GM19099 (cell line): Measurements from ENCODE around the gene KDM4E.
A peak's percentile ranks its signal among the peaks of the same experiment; 100 is the strongest.
"Not testable (repeated sequence)": the region's sequence is repeated elsewhere in the genome, so short reads cannot be mapped to it uniquely, and the experiment has no call there.

Experiments
- POLR2A ChIP-seq: IDR thresholded peaks from 3 replicates; pipeline ENCODE4 v1.6.1; 2011; ENCODE audit warnings: low read depth; ENCODE audit not compliant: insufficient read length; ENCODE audit errors: extremely low read depth

Gene KDM4E

DNA sequence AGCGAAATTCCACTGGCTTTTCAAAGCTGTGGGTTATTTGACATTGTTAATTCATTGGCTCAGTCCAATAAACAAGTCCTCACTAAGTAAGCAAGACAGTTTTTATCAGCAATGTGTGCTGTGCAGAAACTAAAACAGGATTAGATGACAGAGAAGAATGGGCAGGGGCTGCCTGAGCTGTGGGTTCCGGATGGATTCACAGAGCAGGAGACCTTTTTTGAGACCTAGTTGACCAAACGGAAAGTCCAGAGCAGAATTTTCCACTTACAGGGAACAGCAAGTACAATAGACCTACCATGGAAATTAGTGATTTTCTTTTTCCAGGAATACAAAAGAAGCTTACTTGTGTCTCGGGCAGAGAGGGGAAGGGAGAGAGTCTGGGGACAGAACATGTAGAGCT is 19.0 kb downstream of the KDM4E start:
- no peak for TF ChIP-seq POLR2A

DNA sequence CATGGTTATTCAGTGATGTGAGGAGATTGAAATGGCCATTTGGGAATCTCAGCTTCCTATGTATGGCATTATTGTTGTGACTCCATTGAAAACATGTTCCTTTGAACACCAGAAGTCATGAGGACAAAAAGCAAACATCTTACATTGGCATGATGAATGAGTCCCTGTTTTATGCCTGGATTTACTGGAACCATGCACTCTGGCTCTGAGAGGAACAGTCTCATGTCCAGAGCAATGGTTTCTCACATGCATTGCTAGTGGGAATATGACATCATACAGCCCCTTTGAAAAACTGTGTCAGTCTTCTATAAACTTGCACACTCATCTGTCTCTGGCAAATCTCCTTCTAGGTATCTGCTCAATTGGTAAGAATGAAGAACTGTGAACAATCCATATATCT is 20.8 kb downstream of the KDM4E start:
- no peak for TF ChIP-seq POLR2A

DNA sequence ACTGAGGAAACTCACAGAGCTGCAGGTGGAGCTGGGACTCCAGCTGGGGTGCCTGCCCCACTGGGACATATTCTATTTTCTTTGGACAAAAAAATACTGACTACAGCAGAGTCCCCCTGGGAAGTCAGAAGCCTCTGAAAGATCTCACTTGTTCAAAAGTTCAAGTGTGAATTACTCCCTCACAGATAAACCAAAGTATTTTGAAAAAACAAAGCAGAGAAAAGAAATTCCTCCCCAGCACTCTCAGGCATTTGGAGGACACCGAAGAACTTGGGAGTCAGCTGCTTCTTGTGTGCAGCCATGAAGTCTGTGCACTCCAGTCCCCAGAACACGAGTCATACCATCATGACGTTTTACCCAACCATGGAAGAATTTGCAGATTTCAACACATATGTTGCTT is 24.1 kb downstream of the KDM4E start, which contains the start of gene KDM4F:
Gene KDM4F (plus strand): TSS at position 301 of the 400 bp plus-strand sequence.
- TF ChIP-seq POLR2A: not testable (repeated sequence)

DNA sequence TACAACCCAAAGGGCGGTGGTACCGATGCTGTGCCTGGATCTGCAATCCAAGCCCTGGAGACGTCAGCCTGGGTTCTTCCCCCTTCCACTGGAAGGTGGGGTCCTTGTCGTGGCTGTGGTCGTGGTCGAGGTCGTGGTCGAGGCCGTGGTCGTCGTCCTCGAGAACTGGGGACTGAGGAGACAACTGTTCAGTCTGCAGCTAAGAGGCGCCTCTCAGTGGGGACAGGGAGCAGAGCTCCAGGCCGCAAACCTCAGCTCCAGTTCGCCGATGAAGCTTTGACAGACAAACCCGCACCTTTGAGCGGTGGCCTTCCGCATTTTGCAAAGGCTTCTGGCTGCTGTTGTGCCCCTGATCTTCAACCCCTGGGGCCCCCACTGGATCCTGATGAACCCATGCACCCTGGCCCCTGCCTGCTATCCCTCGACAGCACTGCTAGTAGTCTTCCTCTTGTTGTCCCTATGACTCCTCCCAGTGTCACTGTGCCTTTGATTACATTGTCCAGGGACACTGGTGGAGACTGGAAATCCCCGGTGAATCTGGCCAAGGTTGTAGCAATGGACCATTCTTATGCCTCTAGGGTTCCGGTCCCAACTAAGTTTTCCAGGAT is 25.6 kb downstream of the KDM4E start:
- TF ChIP-seq POLR2A: no peak

DNA sequence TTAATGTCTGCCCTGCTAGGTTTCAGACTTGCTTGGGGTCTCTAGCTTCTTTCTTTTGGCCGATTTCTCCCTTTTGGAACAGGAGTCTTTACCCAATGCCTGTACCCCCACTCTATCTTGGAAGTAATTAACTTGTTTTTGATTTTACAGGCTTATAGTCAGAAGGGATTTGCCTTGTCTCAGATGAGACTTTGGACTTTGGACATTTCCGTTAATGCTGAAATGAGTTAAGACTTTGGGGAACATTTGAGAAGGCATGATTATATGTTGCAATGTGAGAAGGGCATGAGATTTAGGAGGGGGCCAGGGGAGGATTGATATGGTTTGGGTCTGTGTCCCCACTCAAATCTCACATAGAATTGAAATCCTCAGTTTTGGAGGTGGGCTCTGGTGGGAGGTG is 29.3 kb downstream of the KDM4E start:
- TF ChIP-seq POLR2A: no peak

DNA sequence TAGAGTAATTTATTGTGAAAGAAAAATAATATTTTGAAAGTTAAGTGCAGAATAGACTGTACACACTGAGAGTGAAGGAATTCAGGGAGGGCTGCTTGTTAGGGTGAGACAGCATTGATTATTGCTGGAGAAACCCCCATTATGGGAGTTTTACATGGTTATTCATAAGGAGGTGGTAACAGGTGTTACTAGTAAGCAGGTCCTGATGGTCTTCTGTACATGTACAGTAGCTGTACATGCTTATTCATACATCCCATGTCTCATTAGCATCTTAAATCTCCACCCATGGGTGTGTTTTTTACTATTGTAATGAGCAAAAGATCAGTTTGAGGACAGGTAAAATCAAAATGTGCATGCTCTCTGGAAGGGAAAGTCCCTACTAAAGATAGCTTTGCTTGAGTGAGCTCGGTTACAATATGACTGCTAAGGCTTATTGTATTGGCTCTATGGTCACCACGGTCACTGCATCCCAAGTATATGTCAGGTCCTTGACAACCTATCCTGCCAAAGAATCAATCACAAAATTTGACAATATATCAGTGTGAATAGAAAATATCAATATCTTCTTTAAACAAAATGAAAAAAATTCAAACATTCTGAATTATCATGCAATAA is 30.3 kb downstream of the KDM4E start:
- TF ChIP-seq POLR2A: no peak

DNA sequence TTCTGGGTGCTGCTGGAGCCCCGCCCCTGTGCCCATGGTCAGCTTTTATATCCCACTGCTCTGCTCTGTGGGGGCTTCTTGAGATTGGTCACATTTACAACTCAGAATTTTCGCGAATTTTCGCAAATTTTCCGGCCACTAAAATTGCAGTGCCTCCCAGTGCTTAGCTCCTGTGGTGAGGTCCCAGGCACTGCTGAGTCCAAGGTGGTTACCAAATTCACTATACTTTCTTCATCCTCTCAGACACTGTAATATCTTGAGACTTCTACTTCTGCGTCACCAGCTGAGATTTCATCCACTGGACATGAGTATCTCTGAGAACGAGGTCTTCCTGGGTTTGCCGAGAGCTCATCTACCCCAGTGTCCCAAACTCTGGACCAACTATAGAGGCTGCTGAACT is 32.9 kb downstream of the KDM4E start:
- TF ChIP-seq POLR2A: no peak

DNA sequence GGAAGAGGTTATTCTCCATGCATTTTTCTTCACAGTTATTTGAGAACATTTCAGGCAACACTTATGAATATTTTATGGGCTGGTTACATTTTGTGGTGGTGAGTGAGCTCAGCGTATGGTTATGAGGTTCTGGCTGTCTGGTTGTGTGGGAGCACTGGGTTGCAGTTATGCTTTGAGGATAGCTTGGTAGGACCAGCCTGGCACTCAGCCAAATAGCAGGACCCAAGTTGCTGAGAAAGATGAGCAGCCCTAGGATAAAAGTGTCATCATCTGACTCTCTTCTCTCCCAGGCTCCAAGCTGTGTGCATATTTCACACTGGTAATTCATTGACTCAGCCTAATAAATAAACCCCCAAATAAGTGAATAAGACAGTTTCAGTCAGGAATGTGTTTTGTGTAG is 33.6 kb downstream of the KDM4E start:
- no peak for TF ChIP-seq POLR2A

DNA sequence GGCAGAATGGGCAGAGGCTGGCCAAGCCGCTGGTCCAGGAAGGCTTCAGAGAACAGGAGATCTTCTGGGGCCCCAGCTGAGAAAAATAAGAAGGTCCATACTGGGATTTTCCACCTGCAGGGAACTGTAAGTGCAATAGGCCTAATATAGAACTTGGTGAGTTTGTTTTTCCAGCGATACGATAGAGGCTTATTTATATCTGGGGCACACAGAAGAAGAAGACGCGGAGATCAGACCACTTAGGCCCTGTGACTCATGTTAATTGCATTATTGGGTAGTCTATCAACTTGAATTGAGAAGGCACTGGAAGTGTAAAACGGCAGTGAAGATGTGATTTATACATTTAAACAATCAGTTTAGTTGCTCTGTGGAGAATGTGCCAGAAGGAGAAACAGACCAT is 34.0 kb downstream of the KDM4E start:
- TF ChIP-seq POLR2A: no peak

DNA sequence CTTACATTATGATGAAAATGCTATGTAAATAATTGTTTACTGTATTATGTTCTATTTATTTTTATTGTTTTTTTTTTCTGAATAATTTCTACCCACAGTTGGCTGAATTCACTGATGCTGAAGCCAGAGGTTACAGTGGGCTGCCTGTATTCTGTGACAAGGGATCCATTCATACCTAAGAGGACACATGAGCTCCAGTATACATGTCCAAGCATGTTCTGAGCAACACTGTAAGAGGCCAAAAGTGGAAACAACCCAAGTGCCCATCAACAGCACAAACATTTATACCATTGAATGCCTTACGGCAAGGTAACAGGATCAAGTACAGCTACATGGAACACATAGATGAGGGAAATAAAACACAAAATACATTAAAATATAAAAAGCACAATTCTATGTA is 40.3 kb downstream of the KDM4E start:
- no peak for TF ChIP-seq POLR2A

DNA sequence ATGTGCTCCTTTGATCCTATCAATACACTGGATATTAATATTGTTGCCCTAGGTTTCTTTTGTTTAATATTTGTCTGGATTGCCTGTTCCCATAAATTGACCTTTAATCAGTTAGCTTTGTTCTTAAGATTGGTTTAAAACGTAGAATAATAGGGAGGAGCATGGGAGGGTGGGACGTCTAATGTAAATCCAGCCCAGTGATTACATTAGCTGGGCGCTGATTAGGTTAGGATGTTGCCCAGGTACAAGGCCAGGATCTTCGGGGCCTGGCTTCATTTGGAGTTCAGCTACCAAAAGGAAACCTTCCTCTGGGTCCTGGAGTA is 41.6 kb downstream of the KDM4E start, which contains the start of gene SRSF8:
Gene SRSF8 (plus strand): TSS at position 204 of the 323 bp plus-strand sequence. CDS start 308 bp downstream, outside the sequence.
- TF ChIP-seq POLR2A: no peak

DNA sequence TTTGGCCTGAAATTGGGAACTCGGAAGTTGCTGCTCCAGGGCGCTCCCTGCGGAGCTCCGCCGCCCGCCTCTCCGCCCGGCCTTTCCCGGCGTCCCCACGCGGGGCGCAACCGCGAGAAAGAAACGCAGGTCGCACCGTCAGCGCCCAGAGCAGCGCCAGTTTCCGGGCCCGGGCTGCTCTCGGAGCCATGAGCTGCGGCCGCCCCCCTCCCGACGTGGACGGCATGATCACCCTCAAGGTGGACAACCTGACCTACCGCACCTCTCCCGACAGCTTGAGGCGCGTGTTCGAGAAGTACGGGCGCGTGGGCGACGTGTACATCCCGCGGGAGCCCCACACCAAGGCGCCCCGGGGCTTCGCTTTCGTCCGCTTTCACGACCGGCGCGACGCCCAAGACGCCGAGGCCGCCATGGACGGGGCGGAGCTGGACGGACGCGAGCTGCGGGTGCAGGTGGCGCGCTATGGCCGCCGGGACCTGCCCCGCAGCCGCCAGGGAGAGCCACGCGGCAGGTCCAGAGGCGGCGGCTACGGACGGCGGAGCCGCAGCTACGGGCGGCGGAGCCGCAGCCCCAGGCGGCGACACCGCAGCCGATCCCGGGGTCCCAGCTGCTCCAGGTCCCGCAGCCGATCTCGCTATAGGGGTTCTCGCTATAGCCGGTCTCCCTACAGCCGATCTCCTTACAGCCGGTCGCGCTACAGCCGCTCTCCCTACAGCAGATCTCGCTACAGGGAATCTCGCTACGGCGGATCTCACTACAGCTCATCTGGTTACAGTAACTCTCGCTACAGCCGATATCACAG is 42.2 kb downstream of the KDM4E start:
- TF ChIP-seq POLR2A: peak; percentile 82

DNA sequence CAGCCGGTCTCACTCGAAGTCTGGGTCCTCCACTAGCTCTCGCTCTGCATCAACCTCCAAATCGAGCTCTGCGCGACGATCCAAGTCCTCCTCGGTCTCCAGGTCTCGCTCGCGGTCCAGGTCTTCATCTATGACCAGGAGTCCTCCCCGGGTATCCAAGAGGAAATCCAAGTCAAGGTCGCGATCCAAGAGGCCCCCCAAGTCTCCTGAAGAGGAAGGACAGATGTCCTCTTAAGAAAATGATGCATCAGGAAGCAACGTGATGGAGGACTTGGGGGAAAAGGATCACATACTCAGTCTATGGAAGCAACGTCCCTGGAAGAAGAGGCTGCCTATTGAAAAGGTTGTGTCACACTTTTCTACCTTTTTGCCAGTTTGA is 42.8 kb downstream of the KDM4E start:
- TF ChIP-seq POLR2A: no peak

DNA sequence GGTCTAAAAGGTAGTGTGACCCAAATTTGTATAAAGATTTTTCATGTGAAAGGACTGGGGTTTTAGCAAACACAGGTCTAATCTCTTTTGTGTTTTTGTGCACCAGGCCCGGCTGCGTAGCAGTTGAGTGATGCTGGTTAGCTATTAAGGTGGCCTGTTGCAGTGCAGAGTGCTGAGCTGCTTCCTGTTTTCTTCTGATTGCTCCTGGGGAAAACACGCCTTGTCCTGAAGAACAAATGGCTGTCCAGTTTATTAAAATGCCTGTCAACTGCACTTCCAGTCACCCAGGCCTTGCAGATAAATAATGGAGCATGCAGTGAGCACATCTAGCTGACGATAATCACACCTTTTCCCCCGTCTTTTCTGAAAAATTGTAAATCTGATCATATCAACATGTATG is 43.5 kb downstream of the KDM4E start:
- peak; percentile 73 for TF ChIP-seq POLR2A

DNA sequence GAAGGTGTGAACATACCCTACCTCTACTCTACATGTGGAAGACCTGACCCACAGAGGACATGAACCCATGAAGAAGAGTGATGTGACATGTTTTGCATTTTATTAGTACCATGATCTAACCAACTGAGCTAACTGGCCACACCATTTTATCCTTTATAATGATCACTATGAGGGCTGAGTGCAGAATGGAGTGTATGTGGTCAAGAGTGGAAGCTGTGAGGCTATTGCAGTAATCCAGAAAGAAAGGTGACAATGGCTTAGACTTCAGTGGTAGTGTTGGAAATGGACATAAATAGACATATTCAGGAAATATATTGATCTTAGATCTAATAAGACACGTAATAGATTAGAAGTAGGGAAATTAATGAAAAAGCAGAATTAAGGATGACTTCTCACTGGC is 45.4 kb downstream of the KDM4E start:
- no peak for TF ChIP-seq POLR2A

DNA sequence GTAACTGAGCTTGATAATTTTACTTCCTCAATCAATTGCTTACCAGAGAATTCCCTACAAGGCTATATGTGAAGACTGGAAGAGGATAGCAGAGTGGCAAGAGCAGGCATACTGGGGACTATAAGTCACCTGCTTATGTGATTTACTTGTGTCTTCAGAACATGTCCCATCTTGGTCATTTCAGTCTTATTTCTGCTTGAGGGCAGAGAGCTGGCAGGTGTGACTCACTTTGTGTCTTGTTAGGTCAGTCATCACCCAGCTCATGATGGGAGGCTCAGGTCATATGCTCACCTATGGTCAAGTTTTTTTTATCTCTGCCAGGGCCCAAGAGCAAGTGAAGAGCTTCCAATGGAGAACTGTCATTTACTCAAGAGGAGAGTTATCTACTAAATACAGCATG is 47.9 kb downstream of the KDM4E start:
- TF ChIP-seq POLR2A: no peak
